Astrocyte (in vitro differentiated cells and primary cell): Measurements from ENCODE around the gene LAS1L.

Experiments used
- EZH2 ChIP-seq: IDR thresholded peaks from 2 replicates; pipeline ENCODE4 v1.6.1; 2012; ENCODE audit warnings: mild to moderate bottlenecking, low read length, inconsistent platforms; ENCODE audit not compliant: insufficient read depth
- TF ChIP-seq, protein P1 (sequence below): IDR thresholded peaks from 2 replicates; pipeline ENCODE4 v1.5.1; 2011; ENCODE audit warnings: low read depth, mild to moderate bottlenecking, inconsistent platforms, low read length, moderate library complexity; ENCODE audit not compliant: insufficient read depth

DNA sequence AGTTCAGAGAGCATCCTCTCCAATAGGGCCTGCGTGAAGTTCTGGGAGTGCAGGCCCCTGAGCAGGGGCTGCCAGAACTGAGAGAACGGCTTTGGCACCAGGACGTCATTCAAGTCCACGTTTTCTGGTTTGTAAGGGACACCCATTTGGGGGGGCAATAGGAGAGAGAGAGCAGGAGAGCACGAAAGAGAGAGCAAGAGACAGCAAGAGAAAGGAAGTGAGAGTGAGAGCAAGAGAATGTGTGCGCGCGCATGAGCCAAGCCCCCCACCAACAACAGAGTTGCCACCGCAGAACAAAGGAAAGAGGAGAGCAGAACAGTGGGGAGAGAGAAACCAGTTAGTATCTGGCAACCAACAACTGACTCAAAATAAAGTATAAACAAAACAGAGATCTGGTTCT is 10.4 kb downstream of the LAS1L start:
- TF ChIP-seq, protein P1, sequence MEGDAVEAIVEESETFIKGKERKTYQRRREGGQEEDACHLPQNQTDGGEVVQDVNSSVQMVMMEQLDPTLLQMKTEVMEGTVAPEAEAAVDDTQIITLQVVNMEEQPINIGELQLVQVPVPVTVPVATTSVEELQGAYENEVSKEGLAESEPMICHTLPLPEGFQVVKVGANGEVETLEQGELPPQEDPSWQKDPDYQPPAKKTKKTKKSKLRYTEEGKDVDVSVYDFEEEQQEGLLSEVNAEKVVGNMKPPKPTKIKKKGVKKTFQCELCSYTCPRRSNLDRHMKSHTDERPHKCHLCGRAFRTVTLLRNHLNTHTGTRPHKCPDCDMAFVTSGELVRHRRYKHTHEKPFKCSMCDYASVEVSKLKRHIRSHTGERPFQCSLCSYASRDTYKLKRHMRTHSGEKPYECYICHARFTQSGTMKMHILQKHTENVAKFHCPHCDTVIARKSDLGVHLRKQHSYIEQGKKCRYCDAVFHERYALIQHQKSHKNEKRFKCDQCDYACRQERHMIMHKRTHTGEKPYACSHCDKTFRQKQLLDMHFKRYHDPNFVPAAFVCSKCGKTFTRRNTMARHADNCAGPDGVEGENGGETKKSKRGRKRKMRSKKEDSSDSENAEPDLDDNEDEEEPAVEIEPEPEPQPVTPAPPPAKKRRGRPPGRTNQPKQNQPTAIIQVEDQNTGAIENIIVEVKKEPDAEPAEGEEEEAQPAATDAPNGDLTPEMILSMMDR = no peak
- TF ChIP-seq EZH2 = no peak
